Activated naive CD8-positive, alpha-beta T cell treated with anti-CD3 and anti-CD28 coated beads, Interleukin-2, amount 10 ng/mL, durations not matched to agents 7 days and 5 days (primary cell): ENCODE measurements around the gene ABCF2. TPM values are rescaled to one million over a fixed set of nuclear protein-coding genes. Genes with fewer than 3 reads are reported as not detected.

Experiments used
- ATAC-seq: fragments of 150-1000 bp; cut with Tn5 transposase; one replicate; pipeline ENCODE4 v1.10.0; 2021; ENCODE audit warnings: low read depth, moderate library complexity
- POLR2A ChIA-PET: fragments of 350-600 bp; sonication (Branson Sonifier 250); formaldehyde crosslinking; loops from one replicate; lab custom pipeline; 2021; ENCODE audit warnings: antibody characterized with exemption; lab: Charles Lee
- DNase-seq: peaks from one replicate; pipeline ENCODE4 v3.0.0; 2021
- H3K27ac Mint-ChIP-seq: one replicate; pipeline ENCODE4 v1.8.0; 2022; ENCODE audit warnings: mild to moderate bottlenecking, mixed read lengths
- H3K27me3 Mint-ChIP-seq: one replicate; pipeline ENCODE4 v1.8.0; 2022; ENCODE audit warnings: mild to moderate bottlenecking, moderate library complexity, mixed read lengths
- H3K36me3 Mint-ChIP-seq: one replicate; pipeline ENCODE4 v1.8.0; 2021; ENCODE audit warnings: mild to moderate bottlenecking, mixed read lengths
- H3K4me1 Mint-ChIP-seq: one replicate; pipeline ENCODE4 v1.8.0; 2021; ENCODE audit warnings: mixed read lengths
- H3K4me3 Mint-ChIP-seq: one replicate; pipeline ENCODE4 v1.8.0; 2022; ENCODE audit warnings: mild to moderate bottlenecking, moderate library complexity, mixed read lengths
- H3K9me3 Mint-ChIP-seq: one replicate; pipeline ENCODE4 v1.8.0; 2021; ENCODE audit warnings: mixed read lengths
- total RNA-seq, 2 experiments: library from RNA; stranded (reverse); gene quantifications; one replicate each; pipeline ENCODE4 v1.2.3, GENCODE V29; 2021

Gene ABCF2
- total RNA-seq, 2 experiments from 2014 or later = 29.5 to 31.2 TPM

GRCh38 chr7:151173386-151174245 is 53.4 kb downstream of the ABCF2 start:
- H3K27ac Mint-ChIP-seq = no peak overlapping the region
- H3K27me3 Mint-ChIP-seq = peaks cover 53% of the 10 kb centered on the region
- no peak overlapping the region for H3K4me3 Mint-ChIP-seq
- DNase-seq (no peak), ATAC-seq (no peak)
- peaks cover 5% of the 10 kb centered on the region for H3K4me1 Mint-ChIP-seq
- POLR2A ChIA-PET = no interaction called here
- H3K36me3 Mint-ChIP-seq = peaks cover under 1% of the 10 kb centered on the region
- no peaks in the 10 kb centered on the region for H3K9me3 Mint-ChIP-seq

DNA sequence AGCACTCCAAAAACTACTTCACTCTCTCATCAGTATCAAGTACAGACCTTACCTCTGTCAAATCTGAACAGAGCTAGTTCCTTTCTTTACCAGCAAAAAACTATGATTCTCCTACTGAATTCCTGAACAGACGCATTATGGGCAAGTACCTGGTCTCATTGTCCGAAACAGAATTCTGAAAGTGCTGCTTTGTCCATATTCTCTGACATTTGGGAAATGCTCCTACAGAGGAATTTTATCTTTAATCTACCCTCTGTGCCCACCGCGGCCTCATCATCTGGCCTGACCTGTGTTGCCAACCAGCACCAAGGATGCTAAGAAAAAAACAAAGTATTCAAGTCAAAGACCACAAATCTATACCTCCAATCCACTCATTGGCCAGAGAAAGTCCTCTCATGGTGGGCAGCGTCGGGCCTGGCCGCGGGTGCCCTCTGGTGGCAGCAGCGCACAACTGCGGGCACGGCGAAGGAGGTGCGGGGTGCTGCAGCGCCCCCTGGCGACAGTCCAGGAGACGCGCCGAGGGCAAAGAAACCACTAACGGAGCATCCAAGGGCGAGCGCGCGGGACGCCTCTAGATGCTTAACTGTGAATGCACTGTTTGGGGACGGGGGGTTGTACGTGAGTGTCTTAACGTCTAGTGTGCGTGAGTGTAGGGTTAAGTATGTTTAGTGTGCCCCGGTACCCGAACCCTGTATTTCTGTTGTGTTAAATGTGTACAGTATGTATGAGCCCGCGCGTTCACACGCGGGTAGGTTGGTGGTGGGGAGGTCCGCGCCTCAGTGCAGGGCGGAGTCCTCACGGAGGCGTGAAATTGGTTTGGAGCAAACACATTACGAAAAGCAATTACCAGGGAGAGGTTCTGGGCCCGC is 54.5 kb downstream of the ABCF2 start:
- Mint-ChIP-seq H3K9me3 (no peaks in the 10 kb centered on the region), H3K27ac (no peak overlapping the region), H3K4me1 (peaks cover 9% of the 10 kb centered on the region), H3K4me3 (no peak overlapping the region), H3K36me3 (peaks cover 2% of the 10 kb centered on the region), H3K27me3 (peaks cover 57% of the 10 kb centered on the region)
- peak; percentile 59 for ATAC-seq
- POLR2A ChIA-PET = no interaction called here
- DNase-seq = peak; percentile 89

GRCh38 chr7:151168787-151169162 is 58.2 kb downstream of the ABCF2 start:
- H3K4me1 Mint-ChIP-seq = peaks cover 10% of the 10 kb centered on the region
- H3K27ac Mint-ChIP-seq = no peak overlapping the region
- H3K9me3 Mint-ChIP-seq = no peaks in the 10 kb centered on the region
- peaks cover 51% of the 10 kb centered on the region for H3K27me3 Mint-ChIP-seq
- H3K4me3 Mint-ChIP-seq = peak overlapping the region; percentile 45
- no peak for ATAC-seq
- POLR2A ChIA-PET = no interaction called here
- H3K36me3 Mint-ChIP-seq = peaks cover 2% of the 10 kb centered on the region
- no peak for DNase-seq

DNA sequence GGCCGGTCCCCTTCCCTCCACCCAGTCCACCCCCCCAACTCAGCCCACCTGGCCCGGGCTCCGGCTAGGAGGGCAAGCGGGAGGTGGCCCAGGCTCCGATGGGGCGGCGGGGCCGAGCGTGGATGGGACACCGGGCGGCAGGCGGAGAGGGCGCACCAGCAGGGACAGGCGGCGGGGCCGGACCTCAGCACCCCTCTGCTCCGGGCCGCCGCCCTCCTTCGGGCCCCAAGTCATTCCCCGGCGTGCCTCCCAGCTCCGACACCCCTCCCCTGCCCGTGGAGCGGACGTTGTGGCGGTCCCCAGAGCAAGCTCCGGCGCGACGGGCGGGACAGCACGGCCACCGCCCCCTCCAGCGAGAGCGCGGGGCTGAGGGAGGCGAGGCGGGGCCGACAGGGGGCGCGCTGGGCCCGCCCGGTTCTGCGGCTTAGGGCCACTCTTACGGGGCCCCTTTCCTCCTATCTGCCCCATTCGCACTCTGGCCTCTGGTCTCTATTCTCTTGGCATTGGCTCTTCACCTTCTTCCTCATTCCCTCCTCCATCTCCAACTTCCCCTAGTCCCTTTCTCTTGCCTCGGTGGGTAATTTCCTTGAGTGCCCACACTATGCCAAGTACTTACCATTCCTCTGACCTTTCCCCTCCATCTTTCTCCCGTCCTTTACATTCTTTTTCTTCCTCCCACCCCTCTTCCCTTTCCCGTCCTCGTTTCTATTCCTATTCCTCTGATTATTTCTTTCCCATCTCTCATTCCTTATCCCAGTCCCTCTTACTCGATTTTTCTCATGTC is 58.8 kb downstream of the ABCF2 start:
- peak overlapping the region; percentile 45 for H3K4me3 Mint-ChIP-seq
- H3K4me1 Mint-ChIP-seq = peaks cover 10% of the 10 kb centered on the region
- H3K27me3 Mint-ChIP-seq = peaks cover 45% of the 10 kb centered on the region
- ATAC-seq (peak; percentile 87), DNase-seq (peak; percentile 82)
- H3K9me3 Mint-ChIP-seq = no peaks in the 10 kb centered on the region
- H3K27ac Mint-ChIP-seq = no peak overlapping the region
- H3K36me3 Mint-ChIP-seq = peaks cover 2% of the 10 kb centered on the region
- POLR2A ChIA-PET = no interaction called here

GRCh38 chr7:151167197-151167961 is 59.6 kb downstream of the ABCF2 start, which contains the start of gene GBX1:
GBX1 (minus strand) TSS chr7:151167694; CDS start chr7:151167548, 146 bp downstream.
- H3K27ac Mint-ChIP-seq = no peak within 1 kb of the TSS
- POLR2A ChIA-PET = no interaction called here
- H3K27me3 Mint-ChIP-seq = peaks cover 39% of the 10 kb centered on the region
- no peaks in the 10 kb centered on the region for H3K9me3 Mint-ChIP-seq
- peaks cover 7% of the 10 kb centered on the region for H3K4me1 Mint-ChIP-seq
- H3K36me3 Mint-ChIP-seq = peaks cover 2% of the 10 kb centered on the region
- DNase-seq (no peak), ATAC-seq (peak; percentile 35)
- H3K4me3 Mint-ChIP-seq = peak within 1 kb of the TSS; percentile 45

GRCh38 chr7:151166629-151167196 is 60.3 kb downstream of the ABCF2 start:
- POLR2A ChIA-PET = no interaction called here
- ATAC-seq = no peak
- peaks cover 6% of the 10 kb centered on the region for H3K4me1 Mint-ChIP-seq

More at GRCh38 chr7:151166629-151167196, 60.3 kb downstream of the ABCF2 start:
- no peaks in the 10 kb centered on the region for H3K9me3 Mint-ChIP-seq
- H3K4me3 Mint-ChIP-seq = no peak overlapping the region
- H3K27ac Mint-ChIP-seq = no peak overlapping the region
- H3K36me3 Mint-ChIP-seq = peaks cover 2% of the 10 kb centered on the region
- DNase-seq = no peak
- H3K27me3 Mint-ChIP-seq = peaks cover 35% of the 10 kb centered on the region

Other genes starting within 250 kb of the ABCF2 start
- gene KCNH2, start 248.9 kb downstream of the ABCF2 start, total RNA-seq = under 1 TPM; 0.50 to 0.54 TPM
- 10 to 100 TPM; 12.5 to 15.8 TPM for gene NOS3, start 236.2 kb downstream of the ABCF2 start, total RNA-seq
- gene ATG9B, start 202.7 kb downstream of the ABCF2 start, total RNA-seq = 10 to 100 TPM; 11.1 to 11.6 TPM
- 10 to 100 TPM; 48.1 to 48.3 TPM for gene ABCB8, start 198.8 kb downstream of the ABCF2 start, total RNA-seq
- 1 to 10 TPM; 4.7 to 6.0 TPM for gene ASIC3, start 178.7 kb downstream of the ABCF2 start, total RNA-seq
- gene CDK5, start 169.3 kb downstream of the ABCF2 start, total RNA-seq = 10 to 100 TPM; 15.3 to 15.9 TPM
- gene SLC4A2, start 167.6 kb downstream of the ABCF2 start, total RNA-seq = 10 to 100 TPM; 86.8 to 89.9 TPM
- gene FASTK, start 146.4 kb downstream of the ABCF2 start, total RNA-seq = 100 to 1,000 TPM in 1 of 2 experiments, 10 to 100 TPM in 1; 96.5 to 100 TPM
- 10 to 100 TPM; 75.7 to 78.3 TPM for gene TMUB1, start 143.7 kb downstream of the ABCF2 start, total RNA-seq
- gene AGAP3, start 140.7 kb downstream of the ABCF2 start, total RNA-seq = 10 to 100 TPM; 31.7 to 32.7 TPM
- not detected for gene GBX1, start 59.5 kb downstream of the ABCF2 start, total RNA-seq
- not detected for gene ASB10, start 40.0 kb downstream of the ABCF2 start, total RNA-seq
- 1 to 10 TPM; 1.6 to 2.2 TPM for gene H2BK1, start 16.7 kb downstream of the ABCF2 start, total RNA-seq
- 10 to 100 TPM; 44.3 to 48.4 TPM for gene CHPF2, start 5.3 kb upstream of the ABCF2 start, total RNA-seq
- 10 to 100 TPM in 1 of 2 experiments, 1 to 10 TPM in 1; 7.8 to 12.6 TPM for gene SMARCD3, start 21.5 kb upstream of the ABCF2 start, total RNA-seq
- gene NUB1, start 114.6 kb upstream of the ABCF2 start, total RNA-seq = 10 to 100 TPM; 84.8 to 91.8 TPM
- gene WDR86, start 182.8 kb upstream of the ABCF2 start, total RNA-seq = 1 to 10 TPM; 2.1 to 4.0 TPM
- gene CRYGN, start 212.9 kb upstream of the ABCF2 start, total RNA-seq = under 1 TPM; 0.25 to 0.91 TPM